ENCODE results near the gene IFNLR1.

The IFNLR1 gene

DNA sequence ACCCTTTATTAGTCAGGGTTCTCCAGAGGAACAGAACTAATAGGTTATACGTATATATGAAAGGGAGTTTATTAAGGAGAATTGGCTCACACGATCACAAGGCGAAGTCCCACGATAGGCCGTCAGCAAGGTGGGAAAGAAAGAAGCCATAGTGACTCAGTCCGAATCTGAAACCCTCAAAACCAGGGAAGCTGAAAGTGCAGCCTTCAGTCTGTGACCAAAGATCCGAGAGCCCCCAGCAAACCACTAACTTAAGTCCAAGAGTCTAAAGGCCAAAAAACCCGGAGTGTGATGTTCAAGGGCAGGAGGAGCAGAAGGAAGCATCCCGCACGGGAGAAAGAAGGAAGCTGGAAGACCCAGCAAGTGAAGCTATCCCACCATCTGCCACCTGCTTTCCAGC is 9.9 kb downstream of the IFNLR1 start:
- Histone ChIP-seq H3K27ac (ENCODE audit: low read length) (no peak overlapping the region), H3K4me3 (ENCODE audit: low read length in 2 of 2) (no peak overlapping the region), H3K27me3 (ENCODE audit: control insufficient read depth in 1 of 2, insufficient read depth in 2 of 2, low read length in 2 of 2) (peaks cover 0 to 2% of the 10 kb centered on the region in 2 donors), H3K9me3 (ENCODE audit: control insufficient read depth in 2 of 2, low read length in 2 of 2) (no peaks in the 10 kb centered on the region), H3K36me3 (ENCODE audit: control insufficient read depth in 2 of 2, insufficient read depth in 2 of 2, low read length in 2 of 2) (no peaks in the 10 kb centered on the region), H3K9ac (ENCODE audit: low read length in 2 of 2) (no peak overlapping the region), H3K4me1 (ENCODE audit: control insufficient read depth, insufficient read depth, low read length) (no peaks in the 10 kb centered on the region)

DNA sequence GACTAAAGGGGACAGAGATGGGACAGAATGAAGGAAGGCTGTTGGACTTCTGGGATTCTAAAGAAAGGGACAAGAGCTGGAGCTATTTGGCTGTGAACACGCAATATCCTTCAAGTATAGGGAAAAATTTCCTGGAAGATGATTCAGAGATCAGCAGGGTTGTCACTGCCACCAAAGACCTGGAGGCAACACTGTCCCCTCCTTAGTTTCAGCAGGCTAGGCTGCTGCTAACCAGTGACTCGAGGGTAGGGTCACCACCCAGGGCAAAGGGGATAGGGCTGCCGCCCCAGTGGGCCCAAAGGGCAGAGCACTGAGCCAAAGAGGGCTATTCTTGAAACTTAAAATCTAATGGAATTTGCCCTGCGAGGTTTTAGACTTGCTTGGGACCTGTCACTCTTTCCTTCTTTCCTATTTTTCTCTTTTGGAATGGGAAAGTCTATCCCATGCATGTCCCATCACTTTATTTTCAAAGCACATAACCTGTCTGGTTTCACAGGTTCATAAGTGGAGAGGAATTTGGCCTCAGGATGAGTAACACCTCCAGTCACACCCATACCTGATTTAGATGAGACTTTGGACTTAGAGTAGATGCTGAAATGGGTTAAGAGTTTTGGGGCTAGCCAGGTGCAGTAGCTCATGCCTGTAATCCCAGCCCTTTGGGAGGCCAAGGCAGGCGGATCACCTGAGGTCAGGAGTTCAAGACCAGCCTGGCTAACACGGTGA is 11.9 kb downstream of the IFNLR1 start:
- Histone ChIP-seq H3K27ac (ENCODE audit: low read length) (no peak overlapping the region), H3K9ac (ENCODE audit: low read length in 2 of 2) (no peak overlapping the region), H3K36me3 (ENCODE audit: control insufficient read depth in 2 of 2, insufficient read depth in 2 of 2, low read length in 2 of 2) (no peaks in the 10 kb centered on the region), H3K4me1 (ENCODE audit: control insufficient read depth, insufficient read depth, low read length) (no peaks in the 10 kb centered on the region), H3K9me3 (ENCODE audit: control insufficient read depth in 2 of 2, low read length in 2 of 2) (no peaks in the 10 kb centered on the region), H3K4me3 (ENCODE audit: low read length in 2 of 2) (no peak overlapping the region), H3K27me3 (ENCODE audit: control insufficient read depth in 1 of 2, insufficient read depth in 2 of 2, low read length in 2 of 2) (peaks cover 2 to 3% of the 10 kb centered on the region in 2 donors)

DNA sequence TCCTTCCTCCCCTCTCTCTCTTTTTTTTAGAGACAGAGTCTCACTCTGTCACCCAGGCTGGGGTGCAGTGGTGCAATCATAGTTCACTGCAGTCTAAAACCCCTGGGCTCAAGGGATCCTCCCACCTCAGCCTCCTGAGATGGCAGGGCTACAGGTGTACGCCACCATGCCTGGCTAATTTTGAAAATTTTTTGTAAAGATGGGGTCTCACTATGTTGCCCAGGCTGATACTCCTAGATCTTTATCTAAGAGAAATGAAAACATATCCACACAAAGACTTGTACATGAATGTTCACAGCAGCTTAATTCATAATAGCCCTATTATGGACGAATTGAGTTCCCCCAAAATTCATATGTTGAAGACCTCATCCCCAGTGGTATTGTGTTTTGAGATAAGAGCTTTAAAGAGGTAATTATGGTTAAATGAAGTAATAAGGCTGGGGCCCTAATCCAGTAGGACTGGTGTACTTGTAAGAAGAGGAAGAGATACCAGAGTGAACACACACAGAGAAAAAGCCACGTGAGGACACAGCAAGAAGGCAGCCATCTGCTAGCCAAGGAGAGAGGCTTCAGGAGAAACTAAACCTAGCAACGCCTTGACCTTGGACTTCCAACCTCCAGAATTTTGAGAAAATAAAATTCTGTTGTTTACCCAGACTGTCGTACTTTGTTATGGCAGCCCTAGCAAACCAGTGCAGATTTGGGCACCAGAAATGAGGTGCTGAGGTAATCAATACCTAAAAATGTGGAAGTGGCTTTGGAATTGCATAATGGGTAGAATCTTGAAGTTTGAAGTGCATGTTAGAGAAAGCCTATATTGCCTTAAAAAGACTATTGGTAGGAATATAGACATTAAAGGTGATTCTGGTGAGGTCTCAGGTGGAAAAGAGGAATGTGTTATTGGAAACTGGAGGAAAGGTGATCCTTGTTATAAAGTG is 13.2 kb downstream of the IFNLR1 start:
- Histone ChIP-seq H3K4me1 (ENCODE audit: control insufficient read depth, insufficient read depth, low read length) (no peaks in the 10 kb centered on the region), H3K36me3 (ENCODE audit: control insufficient read depth in 2 of 2, insufficient read depth in 2 of 2, low read length in 2 of 2) (no peaks in the 10 kb centered on the region), H3K9me3 (ENCODE audit: control insufficient read depth in 2 of 2, low read length in 2 of 2) (no peaks in the 10 kb centered on the region), H3K27ac (ENCODE audit: low read length) (no peak overlapping the region), H3K27me3 (ENCODE audit: control insufficient read depth in 1 of 2, insufficient read depth in 2 of 2, low read length in 2 of 2) (peaks cover 3 to 7% of the 10 kb centered on the region in 2 donors), H3K4me3 (ENCODE audit: low read length in 2 of 2) (no peak overlapping the region), H3K9ac (ENCODE audit: low read length in 2 of 2) (no peak overlapping the region)

DNA sequence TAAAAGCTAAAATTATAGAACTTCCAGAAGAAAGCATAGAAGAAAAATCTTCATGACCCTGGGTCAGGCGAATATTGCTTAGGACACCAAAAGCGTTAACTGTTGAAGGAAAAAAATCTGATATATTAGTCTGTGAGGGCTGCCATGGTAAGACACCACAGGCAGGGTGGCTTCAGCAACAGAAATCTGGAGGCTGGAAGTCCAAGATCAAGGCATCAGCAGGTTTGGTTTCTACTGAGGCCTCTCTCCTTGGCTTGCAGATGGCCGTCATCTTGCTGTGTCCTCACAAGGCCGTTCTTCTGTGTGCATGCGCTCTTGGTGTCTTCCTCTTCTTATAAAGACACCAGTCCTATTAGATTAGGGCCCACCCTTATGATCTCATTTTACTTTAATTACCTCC is 14.5 kb downstream of the IFNLR1 start:
- no peaks in the 10 kb centered on the region for H3K4me1 ChIP-seq (ENCODE audit: control insufficient read depth, insufficient read depth, low read length)
- no peaks in the 10 kb centered on the region for H3K36me3 ChIP-seq (ENCODE audit: control insufficient read depth in 2 of 2, insufficient read depth in 2 of 2, low read length in 2 of 2)
- H3K27me3 ChIP-seq (ENCODE audit: control insufficient read depth in 1 of 2, insufficient read depth in 2 of 2, low read length in 2 of 2), result peaks cover 3 to 7% of the 10 kb centered on the region in 2 donors
- H3K27ac ChIP-seq (ENCODE audit: low read length), result no peak overlapping the region
- no peaks in the 10 kb centered on the region for H3K9me3 ChIP-seq (ENCODE audit: control insufficient read depth in 2 of 2, low read length in 2 of 2)
- H3K9ac ChIP-seq (ENCODE audit: low read length in 2 of 2), result no peak overlapping the region
- H3K4me3 ChIP-seq (ENCODE audit: low read length in 2 of 2), result no peak overlapping the region

DNA sequence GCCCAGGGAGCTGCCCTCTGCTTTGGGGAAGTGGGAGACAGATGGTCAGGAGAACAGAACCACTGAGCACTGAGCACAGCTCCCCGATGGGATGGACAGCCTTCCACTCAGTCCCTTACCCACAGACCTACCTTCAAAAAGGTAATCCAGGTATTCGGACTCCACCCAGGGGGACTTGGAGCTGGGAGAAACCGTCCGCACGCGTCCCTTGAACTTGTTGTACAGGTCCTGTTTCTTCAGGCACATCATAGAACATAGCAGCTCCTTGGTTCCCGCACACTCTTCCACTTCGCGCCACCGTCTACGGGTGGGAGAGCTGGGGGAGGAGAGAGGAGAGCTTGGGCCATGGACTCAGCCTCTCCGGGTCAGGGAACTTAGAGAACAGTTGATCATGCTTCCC is 17.8 kb downstream of the IFNLR1 start:
- no peaks in the 10 kb centered on the region for H3K9me3 ChIP-seq (ENCODE audit: control insufficient read depth in 2 of 2, low read length in 2 of 2)
- no peaks in the 10 kb centered on the region for H3K36me3 ChIP-seq (ENCODE audit: control insufficient read depth in 2 of 2, insufficient read depth in 2 of 2, low read length in 2 of 2)
- no peak overlapping the region for H3K4me3 ChIP-seq (ENCODE audit: low read length in 2 of 2)
- no peak overlapping the region for H3K27ac ChIP-seq (ENCODE audit: low read length)
- H3K27me3 ChIP-seq (ENCODE audit: control insufficient read depth in 1 of 2, insufficient read depth in 2 of 2, low read length in 2 of 2), result peaks cover 3 to 5% of the 10 kb centered on the region in 2 donors
- no peak overlapping the region for H3K9ac ChIP-seq (ENCODE audit: low read length in 2 of 2)
- no peaks in the 10 kb centered on the region for H3K4me1 ChIP-seq (ENCODE audit: control insufficient read depth, insufficient read depth, low read length)

DNA sequence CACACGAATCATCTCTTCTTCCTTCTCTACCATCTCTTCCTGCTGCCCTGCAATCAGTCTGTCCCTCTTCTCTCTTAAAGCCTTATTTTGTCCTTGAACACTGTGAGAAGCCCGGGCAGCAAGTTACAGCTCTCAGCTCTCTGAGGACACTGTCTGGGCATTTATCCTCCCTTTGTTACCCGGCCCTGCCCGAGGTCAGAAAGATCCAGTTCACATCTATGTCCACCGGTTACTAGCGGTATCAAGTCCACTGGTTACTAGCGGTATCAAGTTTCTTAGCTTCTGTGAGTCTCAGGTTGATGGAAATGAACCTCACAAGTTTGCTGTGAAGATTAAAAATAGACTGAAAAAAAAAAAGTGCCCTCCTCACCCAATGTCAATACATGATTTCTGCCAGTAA is 18.8 kb downstream of the IFNLR1 start:
- Histone ChIP-seq H3K4me3 (ENCODE audit: low read length in 2 of 2) (no peak overlapping the region), H3K27ac (ENCODE audit: low read length) (no peak overlapping the region), H3K9ac (ENCODE audit: low read length in 2 of 2) (no peak overlapping the region), H3K9me3 (ENCODE audit: control insufficient read depth in 2 of 2, low read length in 2 of 2) (no peaks in the 10 kb centered on the region), H3K27me3 (ENCODE audit: control insufficient read depth in 1 of 2, insufficient read depth in 2 of 2, low read length in 2 of 2) (peaks cover 3 to 5% of the 10 kb centered on the region in 2 donors), H3K4me1 (ENCODE audit: control insufficient read depth, insufficient read depth, low read length) (no peaks in the 10 kb centered on the region), H3K36me3 (ENCODE audit: control insufficient read depth in 2 of 2, insufficient read depth in 2 of 2, low read length in 2 of 2) (no peaks in the 10 kb centered on the region)

DNA sequence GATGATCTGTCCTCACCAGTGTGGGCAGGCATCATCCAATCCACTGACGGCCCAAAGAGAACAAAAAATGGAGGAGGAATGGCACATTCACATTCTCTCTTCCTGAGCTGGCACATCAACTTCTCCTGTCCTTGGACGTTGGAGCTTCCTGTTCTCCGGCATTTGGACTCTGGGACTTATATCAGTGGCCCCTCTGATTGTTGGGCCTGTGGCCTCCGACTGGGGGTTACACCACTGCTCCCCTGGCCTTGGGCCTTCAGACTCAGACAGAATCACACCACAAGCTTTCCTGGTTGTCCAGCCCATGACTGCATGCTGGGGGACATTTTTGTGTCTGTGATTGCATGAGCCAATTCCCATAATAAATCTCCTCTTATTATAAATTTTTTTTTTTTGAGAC is 20.1 kb downstream of the IFNLR1 start:
- no peaks in the 10 kb centered on the region for H3K36me3 ChIP-seq (ENCODE audit: control insufficient read depth in 2 of 2, insufficient read depth in 2 of 2, low read length in 2 of 2)
- H3K27ac ChIP-seq (ENCODE audit: low read length), result no peak overlapping the region
- H3K4me1 ChIP-seq (ENCODE audit: control insufficient read depth, insufficient read depth, low read length), result no peaks in the 10 kb centered on the region
- H3K9ac ChIP-seq (ENCODE audit: low read length in 2 of 2), result no peak overlapping the region
- no peak overlapping the region for H3K4me3 ChIP-seq (ENCODE audit: low read length in 2 of 2)
- no peaks in the 10 kb centered on the region for H3K9me3 ChIP-seq (ENCODE audit: control insufficient read depth in 2 of 2, low read length in 2 of 2)
- H3K27me3 ChIP-seq (ENCODE audit: control insufficient read depth in 1 of 2, insufficient read depth in 2 of 2, low read length in 2 of 2), result peaks cover 3 to 5% of the 10 kb centered on the region in 2 donors

DNA sequence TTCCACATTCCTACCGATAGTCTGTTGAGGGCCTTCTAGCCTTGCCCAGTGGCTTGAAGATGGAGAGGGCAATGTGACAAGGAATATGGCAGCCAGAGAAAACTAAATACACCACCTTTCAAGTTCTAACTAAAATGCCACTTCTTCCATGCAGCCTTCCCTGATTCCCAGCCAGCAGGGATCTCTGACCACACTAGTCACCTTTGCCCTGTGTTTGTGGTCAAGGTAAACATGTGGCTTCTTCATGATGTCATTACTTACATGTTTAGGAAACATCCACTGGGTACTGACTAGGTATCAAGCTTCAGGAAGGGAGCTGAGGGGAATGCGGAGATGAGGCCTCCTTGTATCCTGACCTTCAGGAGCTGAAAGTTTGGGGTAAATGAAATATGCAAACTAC is 21.6 kb downstream of the IFNLR1 start:
- Histone ChIP-seq H3K4me1 (ENCODE audit: control insufficient read depth, insufficient read depth, low read length) (no peaks in the 10 kb centered on the region), H3K9me3 (ENCODE audit: control insufficient read depth in 2 of 2, low read length in 2 of 2) (no peaks in the 10 kb centered on the region), H3K9ac (ENCODE audit: low read length in 2 of 2) (no peak overlapping the region), H3K27ac (ENCODE audit: low read length) (no peak overlapping the region), H3K27me3 (ENCODE audit: control insufficient read depth in 1 of 2, insufficient read depth in 2 of 2, low read length in 2 of 2) (peaks cover under 1 to 5% of the 10 kb centered on the region in 2 donors), H3K4me3 (ENCODE audit: low read length in 2 of 2) (no peak overlapping the region), H3K36me3 (ENCODE audit: control insufficient read depth in 2 of 2, insufficient read depth in 2 of 2, low read length in 2 of 2) (no peaks in the 10 kb centered on the region)

DNA sequence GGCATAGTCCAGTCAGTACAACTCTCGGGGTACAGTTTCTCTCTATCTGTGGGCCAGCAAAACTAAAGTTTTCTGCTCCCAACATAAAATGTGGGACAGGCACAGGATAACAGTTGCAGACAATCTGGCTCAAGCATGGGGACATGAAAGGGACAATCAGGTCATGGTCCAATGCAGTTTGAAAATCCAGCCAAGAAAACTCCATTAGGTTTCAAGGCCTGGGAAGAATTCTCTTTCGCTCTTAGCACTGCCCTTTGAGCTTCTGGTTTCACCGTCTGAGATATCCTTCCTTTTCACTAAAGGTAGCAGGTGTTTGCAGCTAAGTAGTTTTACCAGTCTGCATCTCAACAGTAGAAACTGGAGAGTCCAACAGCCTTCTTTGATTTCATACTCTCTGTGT is 23.1 kb downstream of the IFNLR1 start:
- Histone ChIP-seq H3K27ac (ENCODE audit: low read length) (no peak overlapping the region), H3K4me3 (ENCODE audit: low read length in 2 of 2) (no peak overlapping the region), H3K9ac (ENCODE audit: low read length in 2 of 2) (no peak overlapping the region), H3K4me1 (ENCODE audit: control insufficient read depth, insufficient read depth, low read length) (no peaks in the 10 kb centered on the region), H3K36me3 (ENCODE audit: control insufficient read depth in 2 of 2, insufficient read depth in 2 of 2, low read length in 2 of 2) (no peaks in the 10 kb centered on the region), H3K9me3 (ENCODE audit: control insufficient read depth in 2 of 2, low read length in 2 of 2) (no peaks in the 10 kb centered on the region), H3K27me3 (ENCODE audit: control insufficient read depth in 1 of 2, insufficient read depth in 2 of 2, low read length in 2 of 2) (no peaks in the 10 kb centered on the region)

DNA sequence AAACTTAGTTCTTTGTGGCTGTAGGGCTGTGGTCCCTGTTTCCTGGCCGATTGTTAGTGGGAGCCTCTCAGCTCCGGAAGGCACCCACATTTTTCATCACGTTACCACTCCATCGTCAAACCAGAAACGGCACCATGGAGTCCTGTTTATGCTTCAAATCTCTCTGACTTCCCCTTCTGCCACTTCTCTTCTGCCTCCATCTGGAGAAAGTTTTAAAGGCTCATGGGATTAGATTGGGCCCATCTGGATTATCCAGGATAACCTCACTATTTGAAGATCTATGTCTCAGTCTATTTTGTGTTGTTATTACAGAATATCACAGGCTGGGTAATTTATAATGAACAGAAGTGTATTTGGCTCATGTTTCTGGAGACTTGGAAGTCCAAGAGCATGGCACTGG is 24.9 kb downstream of the IFNLR1 start:
- no peak overlapping the region for H3K9ac ChIP-seq (ENCODE audit: low read length in 2 of 2)
- H3K27me3 ChIP-seq (ENCODE audit: control insufficient read depth in 1 of 2, insufficient read depth in 2 of 2, low read length in 2 of 2), result no peaks in the 10 kb centered on the region
- no peaks in the 10 kb centered on the region for H3K36me3 ChIP-seq (ENCODE audit: control insufficient read depth in 2 of 2, insufficient read depth in 2 of 2, low read length in 2 of 2)
- H3K4me1 ChIP-seq (ENCODE audit: control insufficient read depth, insufficient read depth, low read length), result no peaks in the 10 kb centered on the region
- no peaks in the 10 kb centered on the region for H3K9me3 ChIP-seq (ENCODE audit: control insufficient read depth in 2 of 2, low read length in 2 of 2)
- no peak overlapping the region for H3K27ac ChIP-seq (ENCODE audit: low read length)
- H3K4me3 ChIP-seq (ENCODE audit: low read length in 2 of 2), result no peak overlapping the region

DNA sequence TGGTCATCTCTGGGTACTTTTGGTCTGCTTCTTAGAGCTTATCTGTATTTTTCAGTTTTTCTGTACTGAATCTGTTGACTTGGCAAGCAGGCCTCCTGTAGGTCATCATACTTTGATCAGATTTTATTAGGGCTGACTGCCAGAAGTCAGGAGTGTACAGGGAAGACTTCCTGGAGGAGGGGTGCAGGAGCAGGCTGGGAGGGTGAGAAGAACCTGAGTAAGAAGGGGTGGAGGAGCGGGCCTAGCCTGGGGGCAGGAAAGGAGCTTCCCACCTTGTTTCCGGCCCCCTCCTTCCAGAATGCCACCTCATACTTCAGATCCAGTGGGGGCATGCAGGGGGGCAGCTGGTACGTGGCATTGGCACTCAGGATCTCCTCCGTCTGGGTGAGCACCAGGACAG is 25.8 kb downstream of the IFNLR1 start:
- H3K4me1 ChIP-seq (ENCODE audit: control insufficient read depth, insufficient read depth, low read length), result no peaks in the 10 kb centered on the region
- H3K27ac ChIP-seq (ENCODE audit: low read length), result no peak overlapping the region
- no peaks in the 10 kb centered on the region for H3K27me3 ChIP-seq (ENCODE audit: control insufficient read depth in 1 of 2, insufficient read depth in 2 of 2, low read length in 2 of 2)
- H3K9ac ChIP-seq (ENCODE audit: low read length in 2 of 2), result no peak overlapping the region
- no peaks in the 10 kb centered on the region for H3K9me3 ChIP-seq (ENCODE audit: control insufficient read depth in 2 of 2, low read length in 2 of 2)
- H3K36me3 ChIP-seq (ENCODE audit: control insufficient read depth in 2 of 2, insufficient read depth in 2 of 2, low read length in 2 of 2), result no peaks in the 10 kb centered on the region
- no peak overlapping the region for H3K4me3 ChIP-seq (ENCODE audit: low read length in 2 of 2)

All from stomach smooth muscle (tissue), 2 donors.